T-helper 1 cell (primary cell): ENCODE data around the gene LFNG.

Experiments
- DNase-seq, 5 donors: peaks; one replicate each; pipeline ENCODE4 v3.0.0-alpha.2; 2012 to 2020

LFNG gene

GRCh38 chr7:2572101-2572842 lies 52.7 kb downstream of the LFNG start:
- DNase-seq: no peak

- DNase-seq: no peak
These were observed 54.2 kb downstream of the LFNG start for GRCh38 chr7:2573761-2574160.

- no peak for DNase-seq
These were observed 55.6 kb downstream of the LFNG start for GRCh38 chr7:2575046-2575732.

GRCh38 chr7:2575733-2576340 lies 56.3 kb downstream of the LFNG start:
- DNase-seq: no peak

GRCh38 chr7:2576742-2577491 lies 57.3 kb downstream of the LFNG start:
- no peak for DNase-seq
